Ishikawa (cell line): ENCODE data around the gene RNF175.

ENCODE experiments used
- MAX ChIP-seq: IDR thresholded peaks from 2 replicates; pipeline ENCODE4 v1.6.1; 2012
- TF ChIP-seq, protein P1 (sequence below): IDR thresholded peaks from 2 replicates; pipeline ENCODE4 v1.6.1; 2012; ENCODE audit warnings: low read depth, mild to moderate bottlenecking

DNA sequence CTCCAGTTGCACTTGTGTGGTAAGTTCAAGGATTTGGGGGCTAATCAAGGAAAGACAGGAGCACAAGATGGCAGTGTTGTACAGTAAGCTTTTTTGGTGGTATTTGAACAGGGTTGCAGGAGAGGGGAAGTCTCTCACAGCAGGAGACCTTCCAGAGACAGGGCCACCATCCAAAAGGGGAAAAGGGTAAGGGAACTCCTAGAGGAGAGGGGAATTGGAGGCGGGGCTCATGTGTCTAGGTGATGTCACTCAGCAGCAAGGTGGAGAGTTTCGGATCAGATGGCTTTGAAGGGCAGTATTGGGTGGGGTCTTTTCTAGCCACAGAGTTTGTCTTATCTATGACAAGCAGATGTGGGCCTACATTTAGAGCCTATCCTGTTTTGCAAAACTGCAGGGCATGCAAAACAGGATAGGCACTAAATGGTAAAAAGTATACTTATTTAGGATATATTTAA, 13.4 kb upstream of the RNF175 start:
- TF ChIP-seq, protein P1, sequence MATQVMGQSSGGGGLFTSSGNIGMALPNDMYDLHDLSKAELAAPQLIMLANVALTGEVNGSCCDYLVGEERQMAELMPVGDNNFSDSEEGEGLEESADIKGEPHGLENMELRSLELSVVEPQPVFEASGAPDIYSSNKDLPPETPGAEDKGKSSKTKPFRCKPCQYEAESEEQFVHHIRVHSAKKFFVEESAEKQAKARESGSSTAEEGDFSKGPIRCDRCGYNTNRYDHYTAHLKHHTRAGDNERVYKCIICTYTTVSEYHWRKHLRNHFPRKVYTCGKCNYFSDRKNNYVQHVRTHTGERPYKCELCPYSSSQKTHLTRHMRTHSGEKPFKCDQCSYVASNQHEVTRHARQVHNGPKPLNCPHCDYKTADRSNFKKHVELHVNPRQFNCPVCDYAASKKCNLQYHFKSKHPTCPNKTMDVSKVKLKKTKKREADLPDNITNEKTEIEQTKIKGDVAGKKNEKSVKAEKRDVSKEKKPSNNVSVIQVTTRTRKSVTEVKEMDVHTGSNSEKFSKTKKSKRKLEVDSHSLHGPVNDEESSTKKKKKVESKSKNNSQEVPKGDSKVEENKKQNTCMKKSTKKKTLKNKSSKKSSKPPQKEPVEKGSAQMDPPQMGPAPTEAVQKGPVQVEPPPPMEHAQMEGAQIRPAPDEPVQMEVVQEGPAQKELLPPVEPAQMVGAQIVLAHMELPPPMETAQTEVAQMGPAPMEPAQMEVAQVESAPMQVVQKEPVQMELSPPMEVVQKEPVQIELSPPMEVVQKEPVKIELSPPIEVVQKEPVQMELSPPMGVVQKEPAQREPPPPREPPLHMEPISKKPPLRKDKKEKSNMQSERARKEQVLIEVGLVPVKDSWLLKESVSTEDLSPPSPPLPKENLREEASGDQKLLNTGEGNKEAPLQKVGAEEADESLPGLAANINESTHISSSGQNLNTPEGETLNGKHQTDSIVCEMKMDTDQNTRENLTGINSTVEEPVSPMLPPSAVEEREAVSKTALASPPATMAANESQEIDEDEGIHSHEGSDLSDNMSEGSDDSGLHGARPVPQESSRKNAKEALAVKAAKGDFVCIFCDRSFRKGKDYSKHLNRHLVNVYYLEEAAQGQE, result no peak
- TF ChIP-seq MAX, result no peak
